HepG2 (cell line): ENCODE measurements around the gene NRAS.

ENCODE experiments used
- IRF2 ChIP-seq: IDR thresholded peaks from 2 replicates; pipeline ENCODE4 v1.6.1; 2018; ENCODE audit warnings: missing genetic modification reagents, missing compliant biosample characterization
- KDM5B ChIP-seq: sonication (generic); formaldehyde crosslinking; IDR thresholded peaks from 2 replicates; pipeline ENCODE4 v1.4.0; 2020; ENCODE audit warnings: missing genetic modification reagents, mild to moderate bottlenecking, borderline replicate concordance
- MXI1 ChIP-seq: IDR thresholded peaks from 3 replicates; pipeline ENCODE4 v1.6.1; 2012; ENCODE audit warnings: low read depth, low read length, inconsistent platforms, borderline replicate concordance
- SNAPC5 ChIP-seq: sonication (generic); formaldehyde crosslinking; IDR thresholded peaks from 2 replicates; pipeline ENCODE4 v1.8.1; 2023; ENCODE audit warnings: mild to moderate bottlenecking, missing genetic modification reagents, borderline replicate concordance
- YY1 ChIP-seq: IDR thresholded peaks from 2 replicates; pipeline ENCODE4 v1.6.1; 2011; ENCODE audit warnings: low read length, low read depth, moderate library complexity, mild to moderate bottlenecking; ENCODE audit not compliant: insufficient read depth, insufficient replicate concordance
- ZNF512 ChIP-seq: sonication (generic); formaldehyde crosslinking; IDR thresholded peaks from 2 replicates; pipeline ENCODE4 v1.4.0; 2020; ENCODE audit warnings: mild to moderate bottlenecking, missing genetic modification reagents
- TF ChIP-seq, protein P1 (sequence below): sonication (generic); formaldehyde crosslinking; IDR thresholded peaks from 2 replicates; pipeline ENCODE4 v1.4.0; 2020; ENCODE audit warnings: missing genetic modification reagents
- TF ChIP-seq, protein P2 (sequence below): IDR thresholded peaks from 2 replicates; pipeline ENCODE4 v1.6.1; 2016

DNA sequence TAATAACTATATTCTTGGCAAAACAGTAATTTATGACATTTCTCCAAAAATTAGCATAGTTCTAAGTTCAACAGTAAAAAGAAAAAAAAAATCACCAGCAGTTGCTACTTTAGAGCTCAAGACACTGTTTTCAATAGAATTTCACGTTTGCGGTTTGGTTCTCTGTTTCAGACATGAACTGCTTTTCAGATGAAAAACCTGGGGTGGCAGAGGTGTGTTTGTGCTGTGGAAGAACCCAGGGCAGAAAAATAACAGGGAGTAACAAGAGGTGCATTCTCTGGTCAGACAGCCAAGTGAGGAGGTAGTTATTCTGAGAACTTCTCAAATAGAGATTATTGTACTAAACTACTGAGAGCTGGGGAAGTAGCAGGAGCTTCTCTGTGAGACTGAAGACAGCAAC, 9.0 kb downstream of the NRAS start:
- no peak for TF ChIP-seq YY1
- TF ChIP-seq, protein P1, sequence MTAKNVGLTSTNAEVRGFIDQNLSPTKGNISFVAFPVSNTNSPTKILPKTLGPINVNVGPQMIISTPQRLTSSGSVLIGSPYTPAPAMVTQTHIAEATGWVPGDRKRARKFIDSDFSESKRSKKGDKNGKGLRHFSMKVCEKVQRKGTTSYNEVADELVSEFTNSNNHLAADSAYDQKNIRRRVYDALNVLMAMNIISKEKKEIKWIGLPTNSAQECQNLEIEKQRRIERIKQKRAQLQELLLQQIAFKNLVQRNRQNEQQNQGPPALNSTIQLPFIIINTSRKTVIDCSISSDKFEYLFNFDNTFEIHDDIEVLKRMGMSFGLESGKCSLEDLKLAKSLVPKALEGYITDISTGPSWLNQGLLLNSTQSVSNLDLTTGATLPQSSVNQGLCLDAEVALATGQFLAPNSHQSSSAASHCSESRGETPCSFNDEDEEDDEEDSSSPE: no peak
- no peak for TF ChIP-seq ZNF512 (CRISPR knock-in tag)
- TF ChIP-seq IRF2: no peak
- TF ChIP-seq KDM5B: no peak
- no peak for TF ChIP-seq SNAPC5 (CRISPR knock-in tag)
- TF ChIP-seq, protein P2, sequence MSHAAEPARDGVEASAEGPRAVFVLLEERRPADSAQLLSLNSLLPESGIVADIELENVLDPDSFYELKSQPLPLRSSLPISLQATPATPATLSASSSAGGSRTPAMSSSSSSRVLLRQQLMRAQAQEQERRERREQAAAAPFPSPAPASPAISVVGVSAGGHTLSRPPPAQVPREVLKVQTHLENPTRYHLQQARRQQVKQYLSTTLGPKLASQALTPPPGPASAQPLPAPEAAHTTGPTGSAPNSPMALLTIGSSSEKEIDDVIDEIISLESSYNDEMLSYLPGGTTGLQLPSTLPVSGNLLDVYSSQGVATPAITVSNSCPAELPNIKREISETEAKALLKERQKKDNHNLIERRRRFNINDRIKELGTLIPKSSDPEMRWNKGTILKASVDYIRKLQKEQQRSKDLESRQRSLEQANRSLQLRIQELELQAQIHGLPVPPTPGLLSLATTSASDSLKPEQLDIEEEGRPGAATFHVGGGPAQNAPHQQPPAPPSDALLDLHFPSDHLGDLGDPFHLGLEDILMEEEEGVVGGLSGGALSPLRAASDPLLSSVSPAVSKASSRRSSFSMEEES (CRISPR knock-in tag): no peak
- no peak for TF ChIP-seq MXI1
